ENCODE measurements around the gene MYO3B. TPM values are rescaled to one million over a fixed set of nuclear protein-coding genes. Genes with fewer than 3 reads are reported as not detected.
A peak's percentile ranks its signal among the peaks of the same experiment; 100 is the strongest.

Gene MYO3B
- total and polyA plus RNA-seq, 11 donors: 0.09 to 0.19 (median 0.10) TPM; not detected in 8

DNA sequence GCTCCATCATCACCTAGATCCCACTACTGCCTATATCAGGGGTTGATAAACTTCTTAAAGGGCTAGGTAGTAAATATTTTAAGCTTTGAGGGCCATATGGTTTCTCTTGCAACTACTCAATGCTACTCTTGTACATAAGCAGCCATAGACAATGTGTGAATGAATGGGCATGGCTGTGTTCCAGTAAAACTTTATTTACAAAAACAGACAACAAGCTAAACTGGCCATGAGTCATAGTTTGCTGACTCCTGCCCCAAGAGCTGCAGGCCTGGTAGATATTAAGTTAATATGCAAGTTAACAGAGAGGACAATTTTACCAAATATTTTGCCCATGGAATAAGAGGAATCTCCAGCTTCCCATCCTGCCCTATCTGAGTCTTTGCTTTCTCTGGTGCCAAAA, 29.8 kb upstream of the MYO3B start:
- no peak for ATAC-seq
- no peak for TF ChIP-seq POLR2A (IDR thresholded peaks at IDR 0.05)
- TF ChIP-seq, protein P1, sequence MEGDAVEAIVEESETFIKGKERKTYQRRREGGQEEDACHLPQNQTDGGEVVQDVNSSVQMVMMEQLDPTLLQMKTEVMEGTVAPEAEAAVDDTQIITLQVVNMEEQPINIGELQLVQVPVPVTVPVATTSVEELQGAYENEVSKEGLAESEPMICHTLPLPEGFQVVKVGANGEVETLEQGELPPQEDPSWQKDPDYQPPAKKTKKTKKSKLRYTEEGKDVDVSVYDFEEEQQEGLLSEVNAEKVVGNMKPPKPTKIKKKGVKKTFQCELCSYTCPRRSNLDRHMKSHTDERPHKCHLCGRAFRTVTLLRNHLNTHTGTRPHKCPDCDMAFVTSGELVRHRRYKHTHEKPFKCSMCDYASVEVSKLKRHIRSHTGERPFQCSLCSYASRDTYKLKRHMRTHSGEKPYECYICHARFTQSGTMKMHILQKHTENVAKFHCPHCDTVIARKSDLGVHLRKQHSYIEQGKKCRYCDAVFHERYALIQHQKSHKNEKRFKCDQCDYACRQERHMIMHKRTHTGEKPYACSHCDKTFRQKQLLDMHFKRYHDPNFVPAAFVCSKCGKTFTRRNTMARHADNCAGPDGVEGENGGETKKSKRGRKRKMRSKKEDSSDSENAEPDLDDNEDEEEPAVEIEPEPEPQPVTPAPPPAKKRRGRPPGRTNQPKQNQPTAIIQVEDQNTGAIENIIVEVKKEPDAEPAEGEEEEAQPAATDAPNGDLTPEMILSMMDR (IDR thresholded peaks at IDR 0.05): no peak

DNA sequence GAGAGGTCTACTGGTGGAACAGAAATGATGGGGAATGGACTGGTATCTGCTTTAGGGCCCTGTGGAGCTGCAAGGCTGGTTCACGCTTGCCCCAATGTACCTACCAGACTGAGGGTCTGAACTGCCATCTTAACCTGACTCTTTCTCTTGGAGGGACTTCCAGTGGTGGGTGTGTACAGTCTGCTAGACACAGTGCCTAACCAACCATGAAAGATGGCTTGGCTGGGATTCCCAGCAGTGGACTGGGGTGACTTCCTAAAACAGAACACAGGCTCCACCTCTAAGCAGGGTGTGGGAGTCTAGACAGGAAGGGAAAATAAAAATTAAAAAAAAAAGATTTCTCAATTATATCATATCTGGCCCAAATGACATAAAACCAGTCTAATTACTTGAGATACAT, 25.5 kb upstream of the MYO3B start:
- TF ChIP-seq, protein P1 (IDR thresholded peaks at IDR 0.05): no peak
- TF ChIP-seq POLR2A (IDR thresholded peaks at IDR 0.05): no peak
- no peak overlapping the region for H3K27ac ChIP-seq
- H3K9me3 ChIP-seq: peaks cover 0 to 7% (median 0%) of the 10 kb centered on the region in 12 donors
- no peaks in the 10 kb centered on the region for H3K36me3 ChIP-seq
- H3K4me1 ChIP-seq: peaks cover 0 to 15% (median 5%) of the 10 kb centered on the region in 12 donors
- H3K4me3 ChIP-seq: no peak overlapping the region
- DNase-seq: no peak
- 97 to 100% (median 100%) methylated on average over 1 of the region's 1 CpG for WGBS, 4 donors
- no peak for ATAC-seq
- intact Hi-C loops (cut with DNase I): no loop called here
- peaks cover 0 to 4% (median 0%) of the 10 kb centered on the region in 9 donors for H3K27me3 ChIP-seq

More for the DNA sequence above, 29.8 kb upstream of the MYO3B start:
- no peak overlapping the region for H3K27ac ChIP-seq
- no peaks in the 10 kb centered on the region for H3K36me3 ChIP-seq
- peaks cover 0 to 5% (median 0%) of the 10 kb centered on the region in 12 donors for H3K9me3 ChIP-seq
- no peaks in the 10 kb centered on the region for H3K27me3 ChIP-seq
- no peaks in the 10 kb centered on the region for H3K4me1 ChIP-seq
- no peak overlapping the region for H3K4me3 ChIP-seq
- no peak for DNase-seq
- intact Hi-C loops (cut with DNase I): no loop called here

DNA sequence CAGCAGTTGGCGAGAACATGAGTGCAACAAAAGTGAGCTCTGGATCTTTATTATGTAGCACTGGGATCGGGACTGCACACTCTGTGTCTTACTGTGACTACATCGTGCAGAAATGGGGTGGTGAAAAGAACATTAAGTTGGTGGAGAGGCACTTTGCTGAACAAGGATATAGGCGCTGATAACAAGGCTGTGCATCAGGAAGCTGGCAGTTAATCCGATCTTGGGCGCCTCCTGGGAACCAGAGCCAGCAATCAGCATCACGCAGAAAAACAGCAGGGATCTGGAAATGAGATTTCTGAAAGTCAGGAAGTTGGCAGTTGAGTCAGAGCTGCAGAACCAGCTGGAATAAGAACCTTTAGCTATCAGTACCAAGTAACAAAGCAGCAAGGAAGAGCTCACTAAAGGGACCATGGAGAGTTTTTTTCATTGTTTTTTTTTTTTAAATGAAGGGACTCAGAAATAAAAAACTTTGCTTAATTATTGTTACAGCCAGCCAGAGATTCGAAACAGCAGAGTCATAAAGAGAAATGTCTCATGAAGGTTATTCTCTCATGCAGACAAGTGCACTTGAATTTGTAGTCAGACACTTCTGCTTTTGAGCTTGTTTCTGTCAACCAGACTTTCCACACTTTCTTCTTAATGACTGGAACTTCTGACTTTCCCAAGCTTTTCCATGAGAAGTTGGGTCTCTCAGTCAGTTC, 22.8 kb upstream of the MYO3B start:
- 8 to 10% (median 9%) methylated on average over 8 of the region's 8 CpGs for WGBS, 4 donors
- H3K27me3 ChIP-seq: peaks cover 0 to 4% (median 0%) of the 10 kb centered on the region in 9 donors
- H3K4me3 ChIP-seq: no peak overlapping the region
- peaks cover 0 to 15% (median 5%) of the 10 kb centered on the region in 12 donors for H3K4me1 ChIP-seq
- no peaks in the 10 kb centered on the region for H3K36me3 ChIP-seq
- no peak for DNase-seq
- no peak overlapping the region for H3K27ac ChIP-seq
- intact Hi-C loops (cut with DNase I): no loop called here
- ATAC-seq: peak in 2 of 4 donors; percentile 22 to 28
- no peak for TF ChIP-seq POLR2A (IDR thresholded peaks at IDR 0.05)
- TF ChIP-seq, protein P1 (IDR thresholded peaks at IDR 0.05): no peak
- peaks cover 0 to 7% (median 0%) of the 10 kb centered on the region in 12 donors for H3K9me3 ChIP-seq

DNA sequence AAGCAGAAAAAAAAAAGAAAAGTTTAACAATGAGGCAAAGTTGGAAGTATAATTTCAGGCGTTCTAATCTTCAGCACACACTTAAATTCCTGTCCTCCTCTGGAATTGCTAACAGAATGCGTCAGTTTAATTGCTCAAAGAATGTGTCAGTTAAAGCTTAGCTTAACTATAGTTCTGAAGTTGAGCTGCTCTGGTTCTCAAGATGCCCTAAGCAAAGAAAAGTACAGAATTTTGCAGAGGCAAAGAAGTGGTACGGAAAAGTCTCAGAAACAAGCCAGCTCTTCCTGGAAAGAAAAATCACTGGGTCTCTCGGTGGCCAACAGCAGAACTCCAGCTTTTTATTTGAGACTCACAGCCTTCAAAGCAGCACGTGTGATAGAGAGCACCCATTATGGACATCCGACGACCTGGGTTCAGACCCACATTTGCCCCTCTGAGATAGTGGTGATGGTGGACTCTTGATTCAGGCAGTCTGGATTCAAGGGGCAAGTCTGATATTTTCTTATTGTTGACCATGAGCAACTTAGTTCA, 22.2 kb upstream of the MYO3B start:
- H3K9me3 ChIP-seq: peaks cover 0 to 7% (median 0%) of the 10 kb centered on the region in 12 donors
- intact Hi-C loops (cut with DNase I): no loop called here
- H3K4me3 ChIP-seq: no peak overlapping the region
- no peaks in the 10 kb centered on the region for H3K36me3 ChIP-seq
- DNase-seq (no peak), ATAC-seq (no peak)
- peaks cover 0 to 4% (median 0%) of the 10 kb centered on the region in 9 donors for H3K27me3 ChIP-seq
- TF ChIP-seq, protein P1 (IDR thresholded peaks at IDR 0.05): no peak
- no peak for TF ChIP-seq POLR2A (IDR thresholded peaks at IDR 0.05)
- WGBS, 4 donors: 25 to 53% (median 36%) methylated on average over 7 of the region's 7 CpGs
- H3K27ac ChIP-seq: no peak overlapping the region
- peaks cover 0 to 15% (median 5%) of the 10 kb centered on the region in 12 donors for H3K4me1 ChIP-seq
